Spleen (tissue), 11 donors: ENCODE results near the gene GLYR1. TPM values are rescaled to one million over a fixed set of nuclear protein-coding genes. Genes with fewer than 3 reads are reported as not detected.

Experiments
- DNase-seq: peaks from one replicate; pipeline ENCODE4 v3.0.0-alpha.2; 2020
- H3K27ac ChIP-seq, 8 donors: fragments of 200-600 bp; sonication (generic) in 7 of 8; 1 replicate in 4 of 8; 2 replicates in 4 of 8; pipeline versions ENCODE4 v1.5.0 to v1.8.0; 2016 to 2021; ENCODE audit warnings: inconsistent platforms in 4 of 8, mild to moderate bottlenecking in 4 of 8, moderate library complexity in 1 of 8
- H3K27me3 ChIP-seq, 7 donors: fragments of 200-600 bp; sonication (generic) in 6 of 7; replicated peaks in 1 of 7; 1 replicate in 4 of 7; 2 replicates in 3 of 7; pipeline versions ENCODE4 v1.5.0 to v1.8.0; 2016 to 2021; ENCODE audit warnings: inconsistent platforms in 3 of 7, mild to moderate bottlenecking in 1 of 7
- H3K36me3 ChIP-seq, 6 donors: fragments of 200-600 bp; sonication (generic) in 5 of 6; 1 replicate in 4 of 6; 2 replicates in 2 of 6; pipeline versions ENCODE4 v1.5.0 to v1.8.0; 2016 to 2021; ENCODE audit warnings: inconsistent platforms in 2 of 6
- H3K4me1 ChIP-seq, 6 donors: fragments of 200-600 bp; sonication (generic) in 5 of 6; 1 replicate in 3 of 6; 2 replicates in 3 of 6; pipeline versions ENCODE4 v1.5.0 to v1.8.0; 2016 to 2021; ENCODE audit warnings: inconsistent platforms in 3 of 6
- H3K4me3 ChIP-seq, 8 donors: fragments of 200-600 bp; sonication (generic) in 7 of 8; 1 replicate in 4 of 8; 2 replicates in 4 of 8; pipeline versions ENCODE4 v1.5.0 to v1.8.0; 2016 to 2021; ENCODE audit warnings: inconsistent platforms in 4 of 8, mild to moderate bottlenecking in 4 of 8, moderate library complexity in 2 of 8
- H3K9me3 ChIP-seq, 8 donors: fragments of 200-600 bp; sonication (generic) in 7 of 8; 1 replicate in 4 of 8; 2 replicates in 4 of 8; pipeline versions ENCODE4 v1.5.0 to v1.8.0; 2016 to 2021; ENCODE audit warnings: inconsistent platforms in 4 of 8
- CTCF ChIP-seq, 11 experiments: fragments of 200-600 bp in 7 of 11; fragments of 450-650 bp in 4 of 11; sonication (generic) in 4 of 11; IDR thresholded peaks in 8 of 11; conservative IDR thresholded peaks in 3 of 11; 1 replicate in 7 of 11; 2 replicates in 4 of 11; pipeline versions ENCODE4 v1.4.0 to v1.8.0; 2016 to 2021; ENCODE audit warnings: antibody characterized with exemption in 11 of 11, inconsistent platforms in 4 of 11, mild to moderate bottlenecking in 1 of 11
- POLR2A ChIP-seq, 3 donors: fragments of 450-650 bp; IDR thresholded peaks; one replicate each; pipeline ENCODE4 v1.5.1; 2017; ENCODE audit warnings: antibody characterized with exemption in 3 of 3, mild to moderate bottlenecking in 1 of 3
- POLR2AphosphoS5 ChIP-seq, 3 donors: sonication (generic); formaldehyde crosslinking; IDR thresholded peaks; one replicate each; pipeline ENCODE4 v1.5.1; 2017; ENCODE audit warnings: antibody characterized with exemption in 3 of 3
- WGBS, 5 donors: extraction: QIAGEN DNeasy Blood & Tissue Kit in 3 of 5; methylation state at CpG; one replicate each; pipeline versions ENCODE4 v1.1.5 to v1.1.7; 2013 to 2018; 5-methylcytosine and 5-hydroxymethylcytosine counted together
- intact Hi-C: fragments of 100-400 bp; cut with DNase I; formaldehyde crosslinking; loops from one replicate; pipeline ENCODE4 v1.15.0; 2023; ENCODE audit warnings: low total_unique reads
- polyA plus RNA-seq, 3 donors: library from polyadenylated mRNA; stranded (reverse); fragments of 200-250 nt; gene quantifications; one replicate each; pipeline ENCODE4 v1.2.1, GENCODE V29; 2013
- total RNA-seq, 7 donors: library from RNA; depleted of rRNA in 3 of 7; stranded (reverse); fragments of >200 nt in 3 of 7; fragmentation: NEBNext Ultra II Directional in 4 of 7; extraction: Animal tissue kit (Norgen Biotek cat#: 25700) in 4 of 7; gene quantifications; one replicate each; pipeline versions ENCODE4 v1.1.0 to v1.2.1, GENCODE V29; 2016 to 2021
- donor health status: healthy with polysubstance abuse.
- donor health status: DM: no; HTN: no; CAD: no; lungs with moderate emphysema.
- donor health status: DM: no; HTN: no; CAD: no.
- donor health status: Bipolar disorder and iron deficiency.
- donor health status: healthy.
- donor health status: DM: no; HTN: no; CAD: no.
- donor health status: DM: yes; HTN: yes; CAD: no.

Gene GLYR1
- total and polyA plus RNA-seq, 10 donors: 26.6 to 117 (median 62.3) TPM

GRCh38 chr16:4788910-4789309, 58.2 kb downstream of the GLYR1 start:
- TF ChIP-seq POLR2AphosphoS5 (IDR thresholded peaks at IDR 0.05) (no peak), POLR2A (IDR thresholded peaks at IDR 0.05) (no peak), CTCF (IDR thresholded peaks at IDR 0.05 in 8 of 11, conservative IDR thresholded peaks at IDR 0.05 in 3 of 11) (no peak)
- DNase-seq: no peak
- Histone ChIP-seq H3K27ac (no peak overlapping the region), H3K36me3 (no peaks in the 10 kb centered on the region), H3K9me3 (no peaks in the 10 kb centered on the region), H3K27me3 (no peaks in the 10 kb centered on the region), H3K4me1 (no peaks in the 10 kb centered on the region), H3K4me3 (no peak overlapping the region)
- intact Hi-C loops: no loop called here
- WGBS, 5 donors: 87 to 95% (median 94%) methylated on average over 7 of the region's 7 CpGs

- intact Hi-C loops: no loop called here
- Histone ChIP-seq H3K27ac (no peak overlapping the region), H3K9me3 (no peaks in the 10 kb centered on the region), H3K4me1 (no peaks in the 10 kb centered on the region), H3K4me3 (no peak overlapping the region), H3K36me3 (no peaks in the 10 kb centered on the region), H3K27me3 (no peaks in the 10 kb centered on the region)
- no peak for DNase-seq
- no peak for TF ChIP-seq POLR2A (IDR thresholded peaks at IDR 0.05)
- TF ChIP-seq POLR2AphosphoS5 (IDR thresholded peaks at IDR 0.05): no peak
- no peak for TF ChIP-seq CTCF (IDR thresholded peaks at IDR 0.05 in 8 of 11, conservative IDR thresholded peaks at IDR 0.05 in 3 of 11)
- 79 to 84% (median 83%) methylated on average over 7 to 9 of the region's 9 CpGs for WGBS, 5 donors
Measured at GRCh38 chr16:4788489-4788889, 58.6 kb downstream of the GLYR1 start.

GRCh38 chr16:4787627-4788482, 59.2 kb downstream of the GLYR1 start, which contains the start of gene SEPTIN12:
SEPTIN12 (minus strand) TSS chr16:4788345; CDS start chr16:4787645, 700 bp downstream.
- no peak for DNase-seq
- WGBS, 5 donors: 74 to 85% (median 77%) methylated on average over 12 to 14 of the region's 14 CpGs
- Histone ChIP-seq H3K27ac (no peak within 1 kb of the TSS), H3K9me3 (no peaks in the 10 kb centered on the region), H3K4me1 (no peaks in the 10 kb centered on the region), H3K36me3 (no peaks in the 10 kb centered on the region), H3K4me3 (no peak within 1 kb of the TSS), H3K27me3 (no peaks in the 10 kb centered on the region)
- TF ChIP-seq POLR2A (IDR thresholded peaks at IDR 0.05): no peak
- no peak for TF ChIP-seq POLR2AphosphoS5 (IDR thresholded peaks at IDR 0.05)
- TF ChIP-seq CTCF (IDR thresholded peaks at IDR 0.05 in 8 of 11, conservative IDR thresholded peaks at IDR 0.05 in 3 of 11): no peak
- intact Hi-C loops: no loop called here

- Histone ChIP-seq H3K9me3 (no peaks in the 10 kb centered on the region), H3K27ac (no peak overlapping the region), H3K27me3 (no peaks in the 10 kb centered on the region), H3K4me1 (no peaks in the 10 kb centered on the region), H3K36me3 (no peaks in the 10 kb centered on the region), H3K4me3 (no peak overlapping the region)
- DNase-seq: no peak
- TF ChIP-seq POLR2AphosphoS5 (IDR thresholded peaks at IDR 0.05): no peak
- no peak for TF ChIP-seq CTCF (IDR thresholded peaks at IDR 0.05 in 8 of 11, conservative IDR thresholded peaks at IDR 0.05 in 3 of 11)
- WGBS, 5 donors: 80 to 96% (median 94%) methylated on average over 8 of the region's 8 CpGs
- intact Hi-C loops: no loop called here
Measured at GRCh38 chr16:4787068-4787467, 60.0 kb downstream of the GLYR1 start.
